CD4-positive, alpha-beta memory T cell (primary cell): ENCODE results near the gene ATAD2B. TPM values are rescaled to one million over a fixed set of nuclear protein-coding genes. Genes with fewer than 3 reads are reported as not detected.
A peak's percentile ranks its signal among the peaks of the same experiment; 100 is the strongest.
"Not testable (repeated sequence)": the region's sequence is repeated elsewhere in the genome, so short reads cannot be mapped to it uniquely, and the experiment has no call there.

ENCODE experiments used
- CTCF ChIA-PET: fragments of 350-600 bp; sonication (Branson Sonifier 250); formaldehyde crosslinking; loops from one replicate; lab custom pipeline; 2021; ENCODE audit warnings: inconsistent platforms; ENCODE audit not compliant: partially characterized antibody; lab: Charles Lee
- POLR2A ChIA-PET: fragments of 350-600 bp; sonication (Branson Sonifier 250); formaldehyde crosslinking; loops from one replicate; lab custom pipeline; 2021; ENCODE audit not compliant: partially characterized antibody; lab: Charles Lee
- DNase-seq, 5 donors: peaks; one replicate each; pipeline versions ENCODE4 v3.0.0 to v3.0.0-alpha.2; 2020 to 2022; ENCODE audit warnings: mixed read lengths in 1 of 5
- H3K27ac ChIP-seq: one replicate; pipeline ENCODE4 v1.7.0; 2013; ENCODE audit warnings: low read depth, low read length
- H3K27me3 ChIP-seq: 2 replicates; pipeline ENCODE4 v1.7.0; 2013; ENCODE audit warnings: mild to moderate bottlenecking, low read length, moderate library complexity; ENCODE audit not compliant: insufficient read depth
- H3K36me3 ChIP-seq: 2 replicates; pipeline ENCODE4 v1.7.0; 2013; ENCODE audit warnings: mild to moderate bottlenecking, low read length, moderate library complexity; ENCODE audit not compliant: insufficient read depth
- H3K4me1 ChIP-seq: 2 replicates; pipeline ENCODE4 v1.7.0; 2013; ENCODE audit warnings: mild to moderate bottlenecking, low read length, moderate library complexity; ENCODE audit not compliant: insufficient read depth
- H3K4me3 ChIP-seq, 2 donors: one replicate each; pipeline ENCODE4 v1.7.0; 2013; ENCODE audit warnings: low read length in 2 of 2, mild to moderate bottlenecking in 1 of 2
- H3K9me3 ChIP-seq, 2 donors: one replicate each; pipeline ENCODE4 v1.7.0; 2013; ENCODE audit warnings: low read length in 2 of 2, control low read depth in 1 of 2; ENCODE audit not compliant: control insufficient read depth in 1 of 2
- H3K27ac Mint-ChIP-seq, 7 donors: one replicate each; pipeline ENCODE4 v1.8.0; 2020 to 2021; ENCODE audit warnings: mixed read lengths in 7 of 7, mild to moderate bottlenecking in 6 of 7, inconsistent platforms in 3 of 7, moderate library complexity in 3 of 7
- H3K27me3 Mint-ChIP-seq, 2 donors: one replicate each; pipeline ENCODE4 v1.8.0; 2020 to 2021; ENCODE audit warnings: mixed read lengths in 2 of 2
- H3K36me3 Mint-ChIP-seq, 2 donors: one replicate each; pipeline ENCODE4 v1.8.0; 2020 to 2021; ENCODE audit warnings: mixed read lengths in 2 of 2, inconsistent platforms in 1 of 2, mild to moderate bottlenecking in 1 of 2
- H3K4me1 Mint-ChIP-seq, 4 donors: one replicate each; pipeline ENCODE4 v1.8.0; 2020 to 2021; ENCODE audit warnings: mixed read lengths in 4 of 4, mild to moderate bottlenecking in 1 of 4
- H3K4me3 Mint-ChIP-seq, 8 donors: one replicate each; pipeline ENCODE4 v1.8.0; 2020 to 2021; ENCODE audit warnings: mixed read lengths in 8 of 8, mild to moderate bottlenecking in 7 of 8, moderate library complexity in 6 of 8, inconsistent platforms in 3 of 8
- H3K9me3 Mint-ChIP-seq, 8 donors: one replicate each; pipeline ENCODE4 v1.8.0; 2020 to 2021; ENCODE audit warnings: mixed read lengths in 8 of 8, mild to moderate bottlenecking in 5 of 8, inconsistent platforms in 3 of 8, moderate library complexity in 1 of 8
- intact Hi-C: fragments of 100-400 bp; cut with micrococcal nuclease; formaldehyde crosslinking; loops from one replicate; pipeline ENCODE4 v1.15.1; 2023
- polyA plus RNA-seq, 2 donors: library from polyadenylated mRNA; unstranded; fragments of 300-500 nt; fragmentation: Illumina TruSeq; gene quantifications; one replicate each; pipeline ENCODE4 v1.2.3, GENCODE V29; 2021
- total RNA-seq, 2 experiments: library from RNA; stranded (reverse); gene quantifications; one replicate each; pipeline ENCODE4 v1.2.3, GENCODE V29; 2021

The ATAD2B gene
- total and polyA plus RNA-seq, 4 experiments from 2014 or later, result 3.8 to 44.4 (median 22.9) TPM

DNA sequence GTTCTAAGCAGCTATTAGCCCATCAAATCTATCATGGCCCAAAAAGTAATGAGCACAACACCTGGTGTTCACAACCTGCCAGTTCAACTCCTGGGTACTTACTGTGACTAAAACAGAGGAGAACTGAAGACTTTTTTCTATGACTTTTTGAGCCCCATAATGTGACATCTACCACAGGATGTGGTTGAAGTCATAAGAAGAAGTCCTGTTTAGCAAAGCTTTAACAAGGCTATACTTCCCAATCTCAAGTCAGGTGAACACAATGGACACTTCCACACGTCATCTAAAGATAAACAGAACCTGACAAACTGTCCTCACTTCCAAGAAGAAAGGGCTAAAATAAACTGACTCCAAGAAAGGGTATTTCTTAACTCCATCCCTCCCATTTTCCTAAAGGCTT, 138.8 kb downstream of the ATAD2B start:
- peaks cover 37 to 39% of the 10 kb centered on the region in 2 donors for H3K36me3 Mint-ChIP-seq
- H3K27ac ChIP-seq, result no peak overlapping the region
- intact Hi-C loops, result no loop called here
- H3K9me3 ChIP-seq, result no peaks in the 10 kb centered on the region
- H3K36me3 ChIP-seq, result peaks cover 7% of the 10 kb centered on the region
- CTCF ChIA-PET, result no interaction called here
- no peaks in the 10 kb centered on the region for H3K27me3 Mint-ChIP-seq
- peak; percentile 13 to 35 (median 25) for DNase-seq
- H3K4me3 Mint-ChIP-seq, result peak overlapping the region in 1 of 8 donors; percentile 7
- no peak overlapping the region for H3K4me3 ChIP-seq
- H3K27ac Mint-ChIP-seq, result peak overlapping the region in 5 of 7 donors; percentile 5 to 50 (median 46)
- H3K4me1 Mint-ChIP-seq, result peaks cover 20 to 35% (median 28%) of the 10 kb centered on the region in 4 donors
- no peaks in the 10 kb centered on the region for H3K27me3 ChIP-seq
- POLR2A ChIA-PET, result no interaction called here
- H3K4me1 ChIP-seq, result peaks cover 24% of the 10 kb centered on the region
- peaks cover 0 to 3% (median 0%) of the 10 kb centered on the region in 8 donors for H3K9me3 Mint-ChIP-seq

DNA sequence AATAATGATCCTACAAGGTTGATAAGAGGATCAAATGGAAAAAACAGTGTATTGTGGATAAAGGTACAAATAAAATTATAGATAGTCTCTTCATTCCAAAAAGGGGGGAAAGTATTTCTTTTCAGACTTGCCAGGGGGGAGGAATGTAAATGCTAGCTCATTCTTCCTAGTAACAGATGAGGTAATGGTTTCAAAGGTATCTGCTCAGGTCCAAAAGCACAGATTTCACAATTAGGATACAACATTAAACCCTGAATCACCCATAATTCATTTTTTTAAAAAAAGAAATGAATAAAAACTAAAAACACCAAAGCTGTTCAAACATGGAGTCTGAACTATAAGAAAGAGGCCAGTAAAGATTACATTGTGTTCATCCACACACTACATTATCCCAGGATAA, 142.0 kb downstream of the ATAD2B start:
- no peaks in the 10 kb centered on the region for H3K9me3 ChIP-seq
- Mint-ChIP-seq H3K9me3 (peaks cover 0 to 3% (median 0%) of the 10 kb centered on the region in 8 donors), H3K4me1 (peaks cover 15 to 25% (median 20%) of the 10 kb centered on the region in 4 donors), H3K27ac (no peak overlapping the region), H3K27me3 (no peaks in the 10 kb centered on the region), H3K4me3 (no peak overlapping the region), H3K36me3 (peaks cover 34 to 44% of the 10 kb centered on the region in 2 donors)
- H3K4me1 ChIP-seq, result peaks cover 21% of the 10 kb centered on the region
- ChIA-PET POLR2A (no interaction called here), CTCF (no interaction called here)
- H3K36me3 ChIP-seq, result peaks cover 14% of the 10 kb centered on the region
- DNase-seq, result no peak
- H3K4me3 ChIP-seq, result no peak overlapping the region
- intact Hi-C loops, result no loop called here
- H3K27ac ChIP-seq, result no peak overlapping the region
- H3K27me3 ChIP-seq, result no peaks in the 10 kb centered on the region

DNA sequence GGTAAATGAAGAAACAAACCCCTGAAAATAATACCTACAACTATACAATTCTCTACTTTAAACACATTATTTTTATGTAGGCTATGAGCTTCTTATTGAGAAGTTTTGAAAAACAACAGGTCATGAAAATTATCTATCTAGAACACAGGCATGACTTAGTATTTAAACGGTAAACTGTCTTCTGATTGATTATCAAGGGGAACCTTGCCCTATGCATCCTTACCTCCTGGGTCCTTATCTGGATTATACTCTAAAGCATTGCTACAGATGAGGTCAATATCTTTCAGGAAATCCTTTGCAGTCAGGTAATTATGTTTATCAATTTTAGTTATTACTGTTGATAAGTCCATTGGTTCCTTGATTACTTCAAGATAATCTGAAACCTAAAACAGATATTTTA, 144.3 kb downstream of the ATAD2B start:
- POLR2A ChIA-PET, result no interaction called here
- CTCF ChIA-PET, result no interaction called here

DNA sequence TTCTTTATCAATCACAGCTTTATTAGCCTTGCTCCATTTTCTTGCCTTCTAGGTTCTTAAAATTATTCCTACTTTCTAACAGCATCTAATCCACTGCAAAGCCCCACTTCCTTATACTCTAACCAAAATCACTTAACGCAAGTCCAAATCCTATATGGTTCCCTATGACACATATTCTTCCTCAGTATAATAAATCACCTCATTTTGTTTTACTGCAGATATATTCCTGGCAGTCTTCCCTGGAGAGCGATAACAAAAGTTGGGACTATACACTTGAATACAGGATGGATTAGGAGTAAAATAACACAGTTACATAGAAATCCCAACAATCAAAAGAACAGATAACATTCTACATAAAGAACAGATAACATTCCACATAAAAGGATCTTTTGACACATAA, 144.8 kb downstream of the ATAD2B start:
- Histone ChIP-seq H3K36me3 (peaks cover 22% of the 10 kb centered on the region), H3K9me3 (no peaks in the 10 kb centered on the region), H3K27ac (no peak overlapping the region), H3K27me3 (no peaks in the 10 kb centered on the region), H3K4me1 (no peaks in the 10 kb centered on the region), H3K4me3 (no peak overlapping the region)
- ChIA-PET POLR2A (no interaction called here), CTCF (no interaction called here)
- H3K27ac Mint-ChIP-seq, result peak overlapping the region in 1 of 7 donors; percentile 0
- no peaks in the 10 kb centered on the region for H3K27me3 Mint-ChIP-seq
- intact Hi-C loops, result no loop called here
- no peak for DNase-seq
- peaks cover 0 to 2% (median 0%) of the 10 kb centered on the region in 4 donors for H3K4me1 Mint-ChIP-seq
- peaks cover 46 to 53% of the 10 kb centered on the region in 2 donors for H3K36me3 Mint-ChIP-seq
- H3K4me3 Mint-ChIP-seq, result no peak overlapping the region
- H3K9me3 Mint-ChIP-seq, result no peaks in the 10 kb centered on the region

More for the DNA sequence above, 144.3 kb downstream of the ATAD2B start:
- Mint-ChIP-seq H3K36me3 (peaks cover 42 to 51% of the 10 kb centered on the region in 2 donors), H3K4me1 (peaks cover 0 to 2% (median 2%) of the 10 kb centered on the region in 4 donors), H3K27ac (no peak overlapping the region), H3K9me3 (no peaks in the 10 kb centered on the region), H3K4me3 (no peak overlapping the region), H3K27me3 (no peaks in the 10 kb centered on the region)
- intact Hi-C loops, result no loop called here
- Histone ChIP-seq H3K36me3 (peaks cover 19% of the 10 kb centered on the region), H3K4me1 (peaks cover 1% of the 10 kb centered on the region), H3K4me3 (no peak overlapping the region), H3K27ac (no peak overlapping the region), H3K9me3 (no peaks in the 10 kb centered on the region), H3K27me3 (no peaks in the 10 kb centered on the region)
- DNase-seq, result no peak

DNA sequence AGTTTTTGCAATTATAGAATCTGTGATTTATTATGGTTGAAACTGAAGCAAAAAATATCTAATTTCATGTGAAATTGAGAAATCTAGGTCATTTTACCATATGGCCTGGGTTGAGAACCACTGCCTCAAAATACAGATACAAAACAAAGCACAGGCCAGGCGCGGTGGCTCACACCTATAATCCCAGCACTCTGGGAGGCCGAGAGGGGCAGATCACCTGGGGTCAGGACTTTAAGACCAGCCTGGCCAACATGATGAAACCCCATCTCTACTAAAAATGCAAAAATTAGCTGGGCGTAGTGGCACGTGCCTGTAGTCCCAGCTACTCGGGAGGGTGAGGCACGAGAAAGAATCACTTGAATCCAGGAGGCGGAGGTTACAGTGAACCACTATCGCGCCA, 146.5 kb downstream of the ATAD2B start:
- H3K27ac Mint-ChIP-seq, H3K27me3 ChIP-seq, H3K9me3 Mint-ChIP-seq, H3K9me3 ChIP-seq, DNase-seq, H3K4me1 ChIP-seq, H3K4me1 Mint-ChIP-seq, POLR2A ChIA-PET, H3K27ac ChIP-seq, intact Hi-C loops, H3K4me3 ChIP-seq, H3K4me3 Mint-ChIP-seq, H3K27me3 Mint-ChIP-seq: not testable (repeated sequence)
- peaks cover 47 to 52% of the 10 kb centered on the region in 2 donors for H3K36me3 Mint-ChIP-seq
- peaks cover 21% of the 10 kb centered on the region for H3K36me3 ChIP-seq
- CTCF ChIA-PET, result interaction anchor here (1.0 kb wide), 1 partner anchor 43 kb away, joined by 3 read pairs; no protein-coding TSS in a partner anchor

DNA sequence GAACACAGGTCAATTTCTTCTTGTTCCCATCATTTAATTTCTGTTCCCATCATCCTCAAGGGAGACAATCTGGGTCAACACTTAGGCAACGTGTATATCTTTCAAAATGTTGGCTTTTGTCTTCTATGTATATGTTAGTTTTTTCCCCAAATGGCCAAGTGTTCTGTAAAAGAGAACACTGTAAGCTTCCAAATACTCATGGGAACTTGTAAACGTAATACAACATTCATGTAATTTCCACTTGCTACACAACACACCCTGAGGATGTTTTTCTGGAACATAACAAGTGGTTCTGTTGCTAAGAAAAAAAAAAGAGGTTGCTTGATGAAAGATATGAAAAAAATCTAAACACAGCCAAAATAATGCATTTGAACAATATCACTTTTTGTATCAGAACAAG, 149.1 kb downstream of the ATAD2B start:
- CTCF ChIA-PET, result no interaction called here
- Mint-ChIP-seq H3K4me3 (no peak overlapping the region), H3K27me3 (no peaks in the 10 kb centered on the region)

DNA sequence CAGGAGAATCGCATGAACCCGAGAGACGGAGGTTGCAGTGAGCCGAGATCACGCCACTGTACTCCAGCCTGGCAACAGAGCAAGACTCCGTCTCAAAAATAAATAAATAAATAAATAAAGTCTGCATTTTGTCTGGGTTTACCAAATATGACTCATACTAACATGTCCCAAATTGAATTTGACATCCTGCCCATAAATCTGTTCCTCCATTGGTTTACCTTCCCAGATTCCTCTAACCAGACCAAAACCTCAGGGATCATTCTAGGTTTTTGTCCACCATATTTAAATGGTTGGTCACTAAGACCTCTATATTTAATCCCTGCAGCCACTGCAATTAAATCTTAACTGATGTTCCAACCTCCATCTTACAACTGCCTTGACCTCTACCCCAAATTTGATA, 150.9 kb downstream of the ATAD2B start:
- no peak for DNase-seq
- intact Hi-C loops, result no loop called here
- no peaks in the 10 kb centered on the region for H3K27me3 ChIP-seq

More for the DNA sequence above, 149.1 kb downstream of the ATAD2B start:
- no peaks in the 10 kb centered on the region for H3K4me1 Mint-ChIP-seq
- POLR2A ChIA-PET, result no interaction called here
- no peak overlapping the region for H3K4me3 ChIP-seq
- H3K9me3 ChIP-seq, result no peaks in the 10 kb centered on the region
- no peak overlapping the region for H3K27ac Mint-ChIP-seq
- peaks cover 46 to 53% of the 10 kb centered on the region in 2 donors for H3K36me3 Mint-ChIP-seq
- H3K27ac ChIP-seq, result no peak overlapping the region
- no peak for DNase-seq
- peaks cover 20% of the 10 kb centered on the region for H3K36me3 ChIP-seq
- H3K27me3 ChIP-seq, result no peaks in the 10 kb centered on the region
- no peaks in the 10 kb centered on the region for H3K9me3 Mint-ChIP-seq
- intact Hi-C loops, result no loop called here
- H3K4me1 ChIP-seq, result no peaks in the 10 kb centered on the region

More for the DNA sequence above, 150.9 kb downstream of the ATAD2B start:
- Mint-ChIP-seq H3K27me3 (no peaks in the 10 kb centered on the region), H3K9me3 (peaks cover 0 to 5% (median 0%) of the 10 kb centered on the region in 8 donors), H3K4me1 (no peaks in the 10 kb centered on the region), H3K27ac (peak overlapping the region in 1 of 7 donors; percentile 31), H3K36me3 (peaks cover 58% of the 10 kb centered on the region in 2 donors), H3K4me3 (no peak overlapping the region)
- H3K4me1 ChIP-seq, result no peaks in the 10 kb centered on the region
- ChIA-PET CTCF (no interaction called here), POLR2A (no interaction called here)
- peaks cover 20% of the 10 kb centered on the region for H3K36me3 ChIP-seq
- no peaks in the 10 kb centered on the region for H3K9me3 ChIP-seq
- no peak overlapping the region for H3K27ac ChIP-seq
- H3K4me3 ChIP-seq, result no peak overlapping the region
